HepG2 (cell line): Measurements from ENCODE around the gene C11orf68. TPM values are rescaled to one million over a fixed set of nuclear protein-coding genes. Genes with fewer than 3 reads are reported as not detected.
A peak's percentile ranks its signal among the peaks of the same experiment; 100 is the strongest.

Experiments used
- GLI4 ChIP-seq: sonication (generic); formaldehyde crosslinking; IDR thresholded peaks from 2 replicates; pipeline ENCODE4 v1.5.1; 2020; ENCODE audit warnings: missing genetic modification reagents, mild to moderate bottlenecking, moderate library complexity, borderline replicate concordance
- HOXA3 ChIP-seq: sonication (generic); formaldehyde crosslinking; IDR thresholded peaks from 2 replicates; pipeline ENCODE4 v1.5.0; 2020; ENCODE audit warnings: missing genetic modification reagents
- KLF13 ChIP-seq: sonication (generic); formaldehyde crosslinking; IDR thresholded peaks from 2 replicates; pipeline ENCODE4 v1.4.0; 2020; ENCODE audit warnings: mild to moderate bottlenecking, missing genetic modification reagents
- MAZ ChIP-seq, 2 experiments: sonication (generic) in 1 of 2; formaldehyde crosslinking in 1 of 2; IDR thresholded peaks; 2 replicates each; pipeline versions ENCODE4 v1.5.0 to v1.6.1; 2012 to 2020; ENCODE audit warnings: low read depth in 2 of 2, mild to moderate bottlenecking in 2 of 2, borderline replicate concordance in 1 of 2, improper control_type of control experiment in 1 of 2, low read length in 1 of 2, missing genetic modification reagents in 1 of 2, moderate library complexity in 1 of 2
- RARA ChIP-seq: IDR thresholded peaks from 2 replicates; pipeline ENCODE4 v1.6.1; 2016; ENCODE audit warnings: missing genetic modification reagents, missing compliant biosample characterization
- RFXANK ChIP-seq: IDR thresholded peaks from 2 replicates; pipeline ENCODE4 v1.6.1; 2016
- RFXAP ChIP-seq: sonication (generic); formaldehyde crosslinking; IDR thresholded peaks from 2 replicates; pipeline ENCODE4 v1.4.0; 2020; ENCODE audit warnings: missing genetic modification reagents, borderline replicate concordance
- SKIL ChIP-seq: sonication (generic); formaldehyde crosslinking; IDR thresholded peaks from 2 replicates; pipeline ENCODE4 v1.8.0; 2022; ENCODE audit warnings: missing genetic modification reagents, mild to moderate bottlenecking, moderate library complexity, borderline replicate concordance
- TOPORS ChIP-seq: sonication (generic); formaldehyde crosslinking; IDR thresholded peaks from 2 replicates; pipeline ENCODE4 v1.8.0; 2023; ENCODE audit warnings: mild to moderate bottlenecking, missing genetic modification reagents
- ZBED4 ChIP-seq: sonication (generic); formaldehyde crosslinking; IDR thresholded peaks from 2 replicates; pipeline ENCODE4 v1.4.0; 2020; ENCODE audit warnings: missing genetic modification reagents, borderline replicate concordance
- ZBTB7B ChIP-seq: sonication (generic); formaldehyde crosslinking; IDR thresholded peaks from 2 replicates; pipeline ENCODE4 v1.4.0; 2020; ENCODE audit warnings: missing genetic modification reagents
- ZMYM2 ChIP-seq: sonication (generic); formaldehyde crosslinking; IDR thresholded peaks from 2 replicates; pipeline ENCODE4 v1.8.0; 2022; ENCODE audit warnings: mild to moderate bottlenecking, missing genetic modification reagents
- ZNF251 ChIP-seq: sonication (generic); formaldehyde crosslinking; IDR thresholded peaks from 2 replicates; pipeline ENCODE4 v1.9.0; 2021; ENCODE audit warnings: mild to moderate bottlenecking, missing genetic modification reagents
- polyA plus RNA-seq, 8 experiments: library from polyadenylated mRNA; depleted of rRNA in 3 of 8; stranded (reverse) in 7 of 8; unstranded in 1 of 8; fragments of >200 nt; fragmentation: Illumina TruSeq in 4 of 8; extraction: Trizol in 4 of 8; gene quantifications; 2 replicates each; pipeline versions ENCODE4 v1.2.1 to v1.2.3, GENCODE V29; 2011 to 2016; ENCODE audit warnings: low read depth in 4 of 8, missing spikeins in 1 of 8, mixed read lengths in 1 of 8; ENCODE audit not compliant: insufficient read depth in 1 of 8
- total RNA-seq, 5 experiments: library from RNA; depleted of rRNA; stranded (reverse); fragments of >200 nt; fragmentation: Illumina TruSeq; extraction: Trizol; gene quantifications; 2 replicates each; pipeline ENCODE4 v1.2.3, GENCODE V29; 2016; ENCODE audit warnings: low read depth in 1 of 5
- TF ChIP-seq, protein P1 (sequence below): sonication (generic); formaldehyde crosslinking; IDR thresholded peaks from 2 replicates; pipeline ENCODE4 v1.5.0; 2020; ENCODE audit warnings: mild to moderate bottlenecking, missing genetic modification reagents, borderline replicate concordance
- TF ChIP-seq, protein P2 (sequence below): IDR thresholded peaks from 2 replicates; pipeline ENCODE4 v1.6.1; 2016; ENCODE audit warnings: missing compliant biosample characterization, missing genetic modification reagents, borderline replicate concordance
- TF ChIP-seq, protein P3 (sequence below): sonication (generic); formaldehyde crosslinking; IDR thresholded peaks from 2 replicates; pipeline ENCODE4 v1.4.0; 2020; ENCODE audit warnings: missing genetic modification reagents

The C11orf68 gene
- total and polyA plus RNA-seq, 2 of the 13 experiments (the other 11 are each of a cell fraction or from before 2014, with no cell fraction given), result 8.4 to 28.3 TPM

DNA sequence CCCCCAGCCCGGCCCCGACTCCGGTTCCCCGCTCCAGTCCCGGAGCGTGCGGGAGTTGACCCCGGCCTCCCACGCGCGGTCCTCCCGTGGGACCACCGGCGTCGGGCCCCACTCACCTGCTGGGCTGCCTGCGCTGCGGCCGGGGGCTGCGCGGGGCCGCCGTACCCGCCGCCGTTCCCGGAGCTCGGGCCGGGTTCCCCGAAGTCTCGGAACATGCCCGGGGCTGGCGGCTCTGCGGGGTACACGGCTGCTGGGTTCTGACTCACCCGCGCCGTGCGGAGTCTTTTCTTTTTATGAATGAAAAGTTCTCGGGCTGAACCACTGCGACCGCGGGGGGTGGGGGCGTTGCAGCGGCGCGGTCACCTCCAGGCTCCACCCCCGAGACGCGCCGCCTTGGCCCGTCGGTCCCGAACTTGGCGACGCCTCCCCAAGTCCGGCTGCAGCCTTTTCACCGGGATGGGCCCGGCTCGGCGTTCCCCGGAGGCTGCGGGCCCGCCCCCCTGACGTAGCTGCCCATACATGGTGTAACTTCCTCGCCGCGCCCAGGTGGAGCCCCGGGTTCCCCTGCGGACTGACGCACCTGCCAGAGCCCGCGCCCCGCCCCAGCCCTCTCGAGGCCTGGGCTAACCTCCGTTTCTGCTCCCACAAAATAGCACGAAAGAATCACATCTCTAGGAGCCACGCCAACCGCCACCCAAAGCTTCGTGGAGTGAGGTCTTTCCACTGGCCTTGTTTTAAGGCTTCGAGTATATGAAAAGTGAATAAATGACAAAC is 18.6 kb downstream of the C11orf68 start, which contains the start of gene FOSL1 (continued):
- peak; percentile 48; the same call in 1 of the 2 replicates for TF ChIP-seq ZBED4 (CRISPR knock-in tag)
- TF ChIP-seq, protein P1, sequence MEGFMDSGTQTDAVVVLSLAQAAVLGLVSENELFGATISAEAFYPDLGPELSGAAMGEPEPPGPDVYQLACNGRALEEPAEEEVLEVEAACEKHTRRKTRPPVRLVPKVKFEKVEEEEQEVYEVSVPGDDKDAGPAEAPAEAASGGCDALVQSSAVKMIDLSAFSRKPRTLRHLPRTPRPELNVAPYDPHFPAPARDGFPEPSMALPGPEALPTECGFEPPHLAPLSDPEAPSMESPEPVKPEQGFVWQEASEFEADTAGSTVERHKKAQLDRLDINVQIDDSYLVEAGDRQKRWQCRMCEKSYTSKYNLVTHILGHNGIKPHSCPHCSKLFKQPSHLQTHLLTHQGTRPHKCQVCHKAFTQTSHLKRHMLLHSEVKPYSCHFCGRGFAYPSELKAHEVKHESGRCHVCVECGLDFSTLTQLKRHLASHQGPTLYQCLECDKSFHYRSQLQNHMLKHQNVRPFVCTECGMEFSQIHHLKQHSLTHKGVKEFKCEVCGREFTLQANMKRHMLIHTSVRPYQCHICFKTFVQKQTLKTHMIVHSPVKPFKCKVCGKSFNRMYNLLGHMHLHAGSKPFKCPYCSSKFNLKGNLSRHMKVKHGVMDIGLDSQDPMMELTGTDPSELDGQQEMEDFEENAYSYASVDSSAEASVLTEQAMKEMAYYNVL, result no peak
- peak; percentile 59 for TF ChIP-seq HOXA3 (CRISPR knock-in tag)
- peak; percentile 58; the same call in 1 of the 2 replicates for TF ChIP-seq RARA (CRISPR knock-in tag)
- TF ChIP-seq RFXAP (CRISPR knock-in tag), result no peak
- TF ChIP-seq SKIL (CRISPR knock-in tag), result peak; percentile 56; the same call in 1 of the 2 replicates
- no peak for TF ChIP-seq TOPORS
- TF ChIP-seq ZNF251 (CRISPR knock-in tag), result no peak
- TF ChIP-seq ZBTB7B (CRISPR knock-in tag), result peak; percentile 53; the same call in 1 of the 2 replicates
- 0 out of 2 replicates have a peak, but pooled peaks have one; percentile 18 for TF ChIP-seq ZMYM2 (CRISPR knock-in tag)
- TF ChIP-seq, protein P2, sequence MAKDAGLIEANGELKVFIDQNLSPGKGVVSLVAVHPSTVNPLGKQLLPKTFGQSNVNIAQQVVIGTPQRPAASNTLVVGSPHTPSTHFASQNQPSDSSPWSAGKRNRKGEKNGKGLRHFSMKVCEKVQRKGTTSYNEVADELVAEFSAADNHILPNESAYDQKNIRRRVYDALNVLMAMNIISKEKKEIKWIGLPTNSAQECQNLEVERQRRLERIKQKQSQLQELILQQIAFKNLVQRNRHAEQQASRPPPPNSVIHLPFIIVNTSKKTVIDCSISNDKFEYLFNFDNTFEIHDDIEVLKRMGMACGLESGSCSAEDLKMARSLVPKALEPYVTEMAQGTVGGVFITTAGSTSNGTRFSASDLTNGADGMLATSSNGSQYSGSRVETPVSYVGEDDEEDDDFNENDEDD, result peak; percentile 62; the same call in 1 of the 2 replicates
- TF ChIP-seq MAZ (IDR thresholded peaks at IDR 0.05; ENCODE audit: borderline replicate concordance, low read depth, low read length), result peak; percentile 20; the same call in 1 of the 2 replicates
- TF ChIP-seq MAZ (CRISPR knock-in tag; IDR thresholded peaks at IDR 0.05; ENCODE audit: low read depth), result 0 out of 2 replicates have a peak, but pooled peaks have one; percentile 14
- TF ChIP-seq GLI4 (CRISPR knock-in tag), result no peak
- TF ChIP-seq, protein P3, sequence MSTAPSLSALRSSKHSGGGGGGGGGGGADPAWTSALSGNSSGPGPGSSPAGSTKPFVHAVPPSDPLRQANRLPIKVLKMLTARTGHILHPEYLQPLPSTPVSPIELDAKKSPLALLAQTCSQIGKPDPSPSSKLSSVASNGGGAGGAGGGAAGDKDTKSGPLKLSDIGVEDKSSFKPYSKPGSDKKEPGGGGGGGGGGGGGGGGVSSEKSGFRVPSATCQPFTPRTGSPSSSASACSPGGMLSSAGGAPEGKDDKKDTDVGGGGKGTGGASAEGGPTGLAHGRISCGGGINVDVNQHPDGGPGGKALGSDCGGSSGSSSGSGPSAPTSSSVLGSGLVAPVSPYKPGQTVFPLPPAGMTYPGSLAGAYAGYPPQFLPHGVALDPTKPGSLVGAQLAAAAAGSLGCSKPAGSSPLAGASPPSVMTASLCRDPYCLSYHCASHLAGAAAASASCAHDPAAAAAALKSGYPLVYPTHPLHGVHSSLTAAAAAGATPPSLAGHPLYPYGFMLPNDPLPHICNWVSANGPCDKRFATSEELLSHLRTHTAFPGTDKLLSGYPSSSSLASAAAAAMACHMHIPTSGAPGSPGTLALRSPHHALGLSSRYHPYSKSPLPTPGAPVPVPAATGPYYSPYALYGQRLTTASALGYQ, result peak; percentile 61
- TF ChIP-seq KLF13 (CRISPR knock-in tag), result no peak
- TF ChIP-seq RFXANK (CRISPR knock-in tag), result 0 out of 2 replicates have a peak, but pooled peaks have one; percentile 34
